ENCODE measurements around the gene SYNDIG1.

The SYNDIG1 gene

DNA sequence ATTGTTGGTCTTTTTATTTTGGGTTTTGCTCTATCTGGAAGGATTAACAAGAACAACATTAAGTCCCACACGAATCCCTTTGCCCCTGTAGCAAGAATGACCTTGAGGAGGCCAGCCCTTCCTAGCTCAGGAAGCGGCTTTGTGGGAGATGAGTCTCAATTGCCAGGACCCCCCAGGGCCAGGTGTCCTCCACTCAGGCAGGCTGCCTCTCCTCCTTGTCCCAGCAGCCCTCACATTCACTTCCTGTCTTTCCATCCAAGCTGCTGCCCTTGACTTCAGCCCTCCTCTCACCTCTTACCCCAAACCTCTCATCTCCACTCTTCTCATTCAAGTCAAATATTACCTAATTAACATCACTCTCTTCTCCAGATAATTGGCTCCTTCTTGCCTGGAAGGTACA, 22.6 kb upstream of the SYNDIG1 start:
- no peak for DNase-seq (ENCODE audit: low read depth in 2 of 2)

GRCh38 chr20:24448170-24448569, 21.3 kb upstream of the SYNDIG1 start:
- no peak for DNase-seq (ENCODE audit: low read depth in 2 of 2)

DNA sequence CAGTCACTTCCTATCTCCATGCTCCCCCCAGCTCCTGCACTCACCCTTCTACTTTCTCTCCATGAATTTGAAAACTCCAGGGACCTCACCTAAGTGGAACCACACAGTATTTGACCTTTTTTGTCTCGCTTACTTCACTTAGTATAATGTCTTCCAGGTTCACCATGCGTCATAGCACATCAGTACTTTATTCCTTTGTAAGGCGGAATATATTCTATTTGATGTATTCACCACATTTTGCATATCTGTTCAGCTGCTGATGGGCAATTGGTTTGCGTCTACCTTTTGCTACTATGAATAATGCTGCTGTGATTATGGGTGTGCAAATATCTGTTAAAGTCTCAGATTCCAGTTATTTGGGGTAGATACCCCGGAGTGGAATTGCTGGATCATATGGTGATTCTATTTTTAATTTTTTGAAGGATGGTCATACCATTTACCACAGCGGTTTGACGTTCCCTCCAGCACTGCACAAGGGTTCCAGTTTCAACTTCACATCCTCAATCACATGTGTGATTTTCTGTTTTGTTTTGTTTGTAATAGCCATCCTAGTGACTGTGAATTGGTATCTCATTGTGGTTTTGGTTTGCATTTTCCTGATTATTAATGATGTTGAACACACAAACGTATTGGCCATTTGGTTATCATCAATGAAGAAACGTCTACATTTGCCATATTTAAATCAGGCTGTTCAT, 20.3 kb upstream of the SYNDIG1 start:
- DNase-seq (ENCODE audit: low read depth in 2 of 2), result no peak

DNA sequence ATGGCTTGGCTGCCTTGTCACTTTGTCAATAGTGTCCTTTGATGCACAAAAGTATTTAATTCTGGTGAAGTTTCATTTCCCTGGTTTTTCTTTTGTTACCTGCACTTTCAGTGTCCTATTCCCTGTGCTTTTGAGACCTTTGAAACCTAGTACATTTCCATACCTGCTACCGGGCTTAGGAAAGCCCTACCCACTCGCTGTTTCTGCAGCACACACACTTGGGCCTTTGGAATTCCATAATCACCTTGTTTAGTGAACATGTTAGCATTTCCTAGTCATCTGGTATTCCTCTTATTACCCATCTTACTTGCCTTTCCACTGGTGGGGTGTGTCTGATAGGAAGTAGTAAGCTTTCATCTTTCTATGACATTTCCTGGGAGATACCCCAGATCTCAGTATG, 19.3 kb upstream of the SYNDIG1 start:
- no peak for DNase-seq (ENCODE audit: low read depth in 2 of 2)

DNA sequence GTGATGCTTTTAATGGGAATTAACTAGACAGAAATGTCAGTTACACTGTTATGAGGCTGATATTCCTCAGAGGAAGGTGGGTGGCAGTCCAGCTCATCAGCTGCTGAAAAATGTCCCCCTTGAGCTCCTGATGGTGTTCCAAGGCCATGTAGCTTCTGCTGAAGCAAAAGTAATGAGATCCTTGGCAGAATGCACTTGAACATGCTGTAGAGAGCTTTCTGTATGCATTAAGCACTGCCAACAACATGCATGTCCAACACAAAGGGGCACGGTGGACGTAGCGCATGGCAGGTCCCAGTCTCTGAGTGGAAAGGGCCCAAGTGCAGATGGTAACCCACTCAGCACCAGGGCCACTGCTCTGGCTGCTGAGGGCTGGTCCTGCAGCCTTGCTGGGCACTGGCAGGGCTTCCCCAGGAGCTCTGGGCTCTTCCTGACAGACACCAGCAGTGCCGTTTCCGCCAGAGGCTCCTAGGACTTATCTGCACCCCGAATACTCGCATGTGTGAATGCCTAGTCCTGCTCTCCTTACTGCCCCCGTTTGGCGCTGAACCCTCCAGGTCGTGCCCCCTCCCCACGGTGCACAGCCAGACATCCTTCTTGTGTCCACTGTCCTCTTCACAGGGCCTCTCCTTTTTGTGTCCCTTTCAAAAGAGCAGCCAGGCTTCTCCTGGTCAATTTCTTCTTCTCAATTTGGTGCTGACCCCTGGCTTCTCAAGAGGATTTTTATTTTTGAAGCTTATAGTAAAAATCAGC, 18.6 kb upstream of the SYNDIG1 start:
- no peak for DNase-seq (ENCODE audit: low read depth in 2 of 2)

GRCh38 chr20:24451428-24451827, 18.0 kb upstream of the SYNDIG1 start:
- no peak for DNase-seq (ENCODE audit: low read depth in 2 of 2)

- no peak for DNase-seq (ENCODE audit: low read depth in 2 of 2)
These were observed 17.4 kb upstream of the SYNDIG1 start for GRCh38 chr20:24452016-24452415.

DNA sequence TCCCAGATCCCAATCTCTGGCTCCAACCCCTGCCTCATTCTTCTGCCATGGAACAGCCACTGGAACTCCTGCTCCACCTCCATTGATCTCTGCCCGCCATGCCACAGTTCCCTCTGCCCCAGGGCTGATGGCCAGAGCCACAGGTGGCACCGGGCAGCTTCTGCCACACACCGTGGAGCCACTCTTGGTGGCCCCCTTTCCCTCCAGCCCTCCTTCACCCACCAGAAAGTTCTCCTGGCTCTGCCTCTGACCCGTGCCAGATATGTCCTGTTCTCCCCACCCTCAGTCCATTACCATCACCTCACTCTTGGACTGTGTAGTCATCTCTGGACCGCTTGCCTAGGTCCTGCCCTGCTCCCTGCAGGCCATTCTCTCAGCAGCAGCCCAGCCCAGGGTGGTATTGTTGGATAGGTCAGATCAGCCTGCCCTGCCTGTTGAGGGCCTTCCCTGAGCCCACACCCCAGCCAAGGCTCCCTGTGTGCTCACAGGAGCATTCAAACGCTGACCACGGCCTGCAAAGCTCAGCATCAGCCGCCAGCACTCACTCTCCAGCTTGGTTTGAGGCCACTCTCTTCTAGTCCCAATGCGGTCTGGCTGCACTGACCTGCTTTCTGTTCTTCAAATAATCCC, 16.8 kb upstream of the SYNDIG1 start:
- no peak for DNase-seq (ENCODE audit: low read depth in 2 of 2)

GRCh38 chr20:24453869-24454268, 15.6 kb upstream of the SYNDIG1 start:
- DNase-seq (ENCODE audit: low read depth in 2 of 2), result no peak

DNA sequence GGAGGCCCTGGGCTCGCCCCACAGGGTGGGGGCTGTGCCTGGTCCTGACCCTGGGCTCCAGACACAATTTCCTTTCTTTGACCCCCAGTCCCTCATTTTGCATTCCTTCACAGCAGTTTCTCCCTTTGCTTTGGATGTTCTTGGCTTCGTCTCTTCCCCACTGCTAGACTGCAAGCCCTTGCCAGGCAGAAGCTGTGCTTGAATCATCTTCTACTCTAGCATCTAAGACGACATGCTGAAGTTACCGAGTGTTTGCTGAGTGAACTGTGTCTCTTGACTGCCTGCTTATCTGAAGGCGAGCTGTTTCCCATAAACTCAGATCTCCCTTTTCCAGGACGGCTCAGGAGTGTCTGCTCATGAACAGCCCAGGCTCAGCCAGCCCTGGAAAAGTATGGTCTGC, 14.3 kb upstream of the SYNDIG1 start:
- DNase-seq (ENCODE audit: low read depth in 2 of 2), result no peak

GRCh38 chr20:24456398-24456781, 13.0 kb upstream of the SYNDIG1 start:
- no peak for DNase-seq (ENCODE audit: low read depth in 2 of 2)

DNA sequence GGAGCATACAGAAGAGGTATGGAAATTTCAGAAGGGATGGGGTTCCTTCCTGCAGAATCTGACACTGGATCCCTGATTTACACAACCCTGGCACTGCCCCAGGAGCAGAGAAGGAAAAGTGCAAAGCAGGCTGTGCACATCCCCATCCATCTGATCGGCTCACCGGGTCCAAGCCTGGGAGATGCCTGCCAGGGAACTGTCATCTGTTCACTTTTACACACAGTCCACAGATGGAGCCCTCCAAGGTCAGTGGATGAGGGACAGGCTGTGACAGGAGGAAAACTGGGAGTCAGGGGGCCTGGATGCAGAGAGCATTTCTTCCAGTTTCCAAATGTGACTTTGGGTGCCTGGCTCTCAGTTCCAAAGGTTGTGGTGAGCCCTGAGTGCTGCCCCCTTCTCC, 11.0 kb upstream of the SYNDIG1 start:
- DNase-seq (ENCODE audit: low read depth in 2 of 2), result no peak

DNA sequence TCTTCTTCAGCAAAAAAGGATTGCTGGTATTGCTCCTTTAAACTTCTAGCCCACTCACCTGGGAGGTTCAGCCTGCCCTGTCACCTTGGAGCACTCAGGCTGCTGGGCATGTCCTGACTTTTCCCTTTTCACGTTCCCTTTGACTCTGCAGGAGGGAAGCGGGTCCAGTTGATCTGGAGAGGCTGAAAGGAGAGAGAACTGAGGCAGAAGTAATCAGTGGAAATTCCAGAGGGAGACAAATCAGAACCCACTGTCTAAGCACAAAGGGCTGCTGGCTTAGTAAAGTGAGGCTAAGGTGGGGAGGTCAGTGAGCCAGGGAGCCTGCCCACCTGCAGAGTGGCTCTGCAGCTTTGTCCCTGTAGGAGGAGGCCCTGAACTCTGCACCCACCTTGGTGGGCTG, 9.7 kb upstream of the SYNDIG1 start:
- DNase-seq (ENCODE audit: low read depth in 2 of 2), result no peak

DNA sequence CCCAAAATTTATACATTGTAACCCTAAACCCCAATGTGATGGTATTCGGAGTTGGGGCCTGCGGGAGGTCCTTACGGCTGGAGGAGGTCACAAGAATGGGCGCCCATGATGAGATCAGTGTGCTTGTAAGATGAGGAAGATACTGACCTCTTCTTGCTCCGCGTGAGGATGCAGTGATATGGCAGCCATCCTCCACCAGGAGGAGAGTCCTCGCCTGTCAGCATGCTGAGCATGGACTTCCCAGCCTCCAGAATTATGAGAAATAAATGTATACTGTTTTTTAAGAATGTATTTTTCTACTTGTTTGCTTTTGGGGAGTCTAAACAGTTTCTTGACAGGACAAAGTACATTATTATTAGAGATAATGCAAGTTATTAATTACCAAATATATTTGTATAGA, 8.7 kb upstream of the SYNDIG1 start:
- DNase-seq (ENCODE audit: low read depth in 2 of 2), result no peak

- DNase-seq (ENCODE audit: low read depth in 2 of 2), result no peak
These were observed 7.6 kb upstream of the SYNDIG1 start for GRCh38 chr20:24461848-24462247.

- DNase-seq (ENCODE audit: low read depth in 2 of 2), result no peak
These were observed 6.9 kb upstream of the SYNDIG1 start for GRCh38 chr20:24462460-24463010.

GRCh38 chr20:24465159-24465558, 4.3 kb upstream of the SYNDIG1 start:
- DNase-seq (ENCODE audit: low read depth in 2 of 2), result no peak

- no peak for DNase-seq (ENCODE audit: low read depth in 2 of 2)
These were observed 3.7 kb upstream of the SYNDIG1 start for GRCh38 chr20:24465730-24466129.

DNA sequence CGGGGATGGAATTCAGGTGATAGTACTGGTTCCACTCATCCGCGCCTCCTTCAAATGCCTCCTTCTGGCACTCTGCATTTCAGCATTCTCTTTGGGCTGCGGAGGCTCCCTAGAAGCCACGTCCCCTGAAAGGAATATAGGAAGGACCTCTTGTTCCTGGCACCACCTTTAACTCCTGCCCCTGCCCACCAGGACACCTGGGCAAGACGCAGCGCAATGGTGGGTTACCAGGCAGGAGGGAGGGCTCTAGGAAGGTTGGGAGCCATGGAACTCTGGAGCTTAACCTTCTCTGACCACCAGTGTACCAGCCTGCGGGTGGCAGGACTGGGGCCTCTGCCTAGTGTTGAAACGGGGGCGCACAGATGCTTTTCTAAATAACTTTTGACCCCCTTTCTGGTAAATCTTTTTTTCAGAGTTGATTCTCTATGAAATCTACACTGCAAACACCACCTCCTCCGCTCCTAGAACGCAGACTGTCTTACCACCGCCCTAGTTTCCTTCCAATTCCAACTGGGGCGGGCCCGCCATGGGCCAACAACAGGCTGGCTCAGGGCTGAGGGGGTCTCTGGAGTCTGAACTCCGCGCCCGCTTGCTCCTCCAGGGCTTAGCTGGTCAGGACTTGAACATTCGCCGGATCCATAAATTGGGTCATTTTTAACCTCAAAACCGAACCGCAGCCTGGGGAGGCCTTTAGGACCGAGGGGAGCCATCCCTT, 871 bp upstream of the SYNDIG1 start:
- DNase-seq (ENCODE audit: low read depth in 2 of 2), result no peak

DNA sequence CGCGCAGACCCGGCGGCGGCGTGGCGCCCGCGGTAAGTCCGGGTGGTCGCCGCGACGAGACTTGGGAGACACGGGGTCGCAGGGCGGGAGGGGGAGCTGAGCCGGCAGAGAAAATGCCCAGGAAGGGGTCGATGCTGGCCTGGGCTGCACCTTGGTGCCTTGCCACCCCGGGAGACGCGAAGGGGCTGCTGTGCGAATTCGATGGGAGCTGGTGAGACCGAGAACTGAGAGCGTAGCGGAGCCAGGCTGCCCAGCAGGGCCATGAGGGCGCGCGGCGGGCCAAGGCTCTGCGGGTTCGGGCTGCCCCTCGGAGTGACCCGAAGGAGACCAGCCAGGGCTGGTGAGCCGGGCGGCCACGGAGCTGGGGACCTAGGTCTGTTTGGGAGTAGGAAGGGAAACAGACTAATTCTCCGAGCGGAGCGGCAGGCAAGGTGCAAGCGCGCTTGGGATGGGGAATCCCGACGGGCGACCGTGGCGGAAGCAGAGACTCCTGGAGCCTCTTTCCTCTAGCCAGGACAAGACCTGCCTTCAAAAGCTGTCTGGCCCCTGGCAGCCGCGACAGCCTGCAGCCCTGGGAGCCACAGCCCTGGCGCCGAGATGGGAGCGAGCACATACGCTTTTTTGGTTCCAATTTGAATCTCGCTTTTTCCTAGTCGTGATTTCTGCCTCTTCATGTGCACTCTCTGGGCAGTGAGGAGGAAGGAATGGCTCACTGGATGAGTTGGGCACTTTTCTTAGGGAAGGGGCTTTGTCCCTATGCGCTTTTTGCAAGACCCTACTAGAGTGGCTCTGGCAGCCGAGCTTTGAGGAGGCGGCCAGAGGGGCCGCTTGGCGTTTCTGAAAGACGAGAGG, 691 bp downstream of the SYNDIG1 start:
- DNase-seq (ENCODE audit: low read depth in 2 of 2), result no peak
